ENCODE measurements around the gene BANF1.
A peak's percentile ranks its signal among the peaks of the same experiment; 100 is the strongest.
"Not testable (repeated sequence)": the region's sequence is repeated elsewhere in the genome, so short reads cannot be mapped to it uniquely, and the experiment has no call there.

BANF1 gene

DNA sequence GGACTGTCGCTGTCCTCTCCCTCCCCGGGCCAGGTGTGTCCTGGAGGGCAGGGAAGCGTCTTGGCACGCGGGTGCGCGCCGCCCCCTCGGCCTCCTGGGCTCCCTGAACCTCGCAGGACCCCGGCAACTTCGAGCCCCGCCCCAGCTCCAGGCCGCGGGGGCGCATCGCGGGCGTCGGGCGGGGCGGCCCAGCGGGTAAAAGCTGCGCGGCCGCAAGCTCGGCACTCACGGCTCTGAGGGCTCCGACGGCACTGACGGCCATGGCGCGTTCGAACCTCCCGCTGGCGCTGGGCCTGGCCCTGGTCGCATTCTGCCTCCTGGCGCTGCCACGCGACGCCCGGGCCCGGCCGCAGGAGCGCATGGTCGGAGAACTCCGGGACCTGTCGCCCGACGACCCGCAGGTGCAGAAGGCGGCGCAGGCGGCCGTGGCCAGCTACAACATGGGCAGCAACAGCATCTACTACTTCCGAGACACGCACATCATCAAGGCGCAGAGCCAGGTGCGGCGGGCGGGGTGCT, 9.5 kb downstream of the BANF1 start, which contains the start of gene CST6:
CST6 (plus strand) TSS at position 224 of the 519 bp plus-strand sequence; CDS start at position 261, 37 bp downstream.
- no peak for DNase-seq

DNA sequence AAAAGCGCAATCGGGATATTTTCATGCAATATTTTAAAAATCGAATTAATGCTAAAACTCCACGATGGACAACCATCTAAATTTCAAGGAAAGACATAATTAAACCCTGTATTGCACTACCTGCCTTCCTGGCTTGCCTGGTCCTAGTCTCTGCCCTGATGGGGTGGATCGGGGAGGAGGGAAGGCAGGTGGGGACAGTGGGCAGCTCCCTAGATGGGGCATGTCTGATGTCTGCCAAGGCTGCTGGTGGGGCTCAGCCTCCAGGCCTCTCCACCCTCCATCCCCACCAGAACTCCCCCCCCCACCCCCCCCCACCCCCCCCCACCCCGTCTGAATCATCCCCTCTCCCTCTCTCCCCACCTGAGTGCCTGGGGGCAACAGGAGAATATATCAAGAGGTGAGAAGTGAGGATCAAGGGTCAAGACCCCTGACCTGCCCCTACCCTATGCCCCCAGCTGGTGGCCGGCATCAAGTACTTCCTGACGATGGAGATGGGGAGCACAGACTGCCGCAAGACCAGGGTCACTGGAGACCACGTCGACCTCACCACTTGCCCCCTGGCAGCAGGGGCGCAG, 10.2 kb downstream of the BANF1 start:
- DNase-seq, result no peak

DNA sequence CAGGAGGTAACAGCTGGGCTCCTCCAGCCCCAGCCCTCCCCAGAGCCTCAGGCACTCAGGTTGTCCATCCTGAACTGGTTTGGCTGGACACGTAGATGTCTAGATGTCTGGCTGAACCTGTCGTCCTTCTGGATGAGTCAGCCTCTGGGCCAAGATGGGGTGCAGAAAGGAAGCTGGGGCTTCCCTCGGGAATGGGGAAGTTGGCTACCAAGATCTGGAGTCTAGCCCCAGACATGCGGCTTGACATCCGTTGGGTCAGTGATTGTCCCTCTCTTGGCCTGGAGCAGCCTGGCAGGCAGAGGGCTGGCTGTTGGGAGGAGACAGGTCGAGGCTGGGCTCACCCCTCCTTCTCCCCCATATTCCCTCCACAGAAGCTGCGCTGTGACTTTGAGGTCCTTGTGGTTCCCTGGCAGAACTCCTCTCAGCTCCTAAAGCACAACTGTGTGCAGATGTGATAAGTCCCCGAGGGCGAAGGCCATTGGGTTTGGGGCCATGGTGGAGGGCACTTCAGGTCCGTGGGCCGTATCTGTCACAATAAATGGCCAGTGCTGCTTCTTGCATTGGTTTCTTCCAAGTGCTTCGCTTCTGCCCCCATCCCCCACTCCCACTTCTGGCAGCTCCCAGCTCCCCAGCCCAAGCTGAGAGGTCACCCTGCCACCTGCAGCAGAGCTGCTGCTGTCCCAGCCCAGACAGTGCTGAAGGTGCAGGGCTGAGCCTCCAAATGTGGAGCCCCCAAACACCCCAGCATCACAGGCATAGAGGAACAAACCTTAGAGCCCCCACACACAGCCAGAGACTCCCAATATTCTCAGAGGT, 10.9 kb downstream of the BANF1 start:
- DNase-seq, result peak in 1 of 2 experiments; percentile 17

DNA sequence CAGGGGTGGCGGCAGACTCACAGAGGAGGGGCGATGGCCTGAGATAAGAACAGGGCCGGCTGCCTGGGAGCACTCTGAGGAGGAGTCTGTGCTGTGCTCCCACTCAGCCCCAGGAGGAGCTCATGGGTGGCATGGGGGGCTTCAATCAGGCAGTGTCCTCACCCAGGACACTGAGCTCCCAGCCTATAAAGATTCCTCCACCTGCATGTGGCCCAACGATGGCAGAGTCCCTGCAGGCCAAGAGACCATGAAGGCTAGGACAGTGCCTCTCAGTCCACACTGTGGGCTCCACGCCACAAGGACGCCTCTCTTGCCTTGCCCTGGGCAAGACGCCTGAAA, 11.4 kb downstream of the BANF1 start:
- no peak for DNase-seq

DNA sequence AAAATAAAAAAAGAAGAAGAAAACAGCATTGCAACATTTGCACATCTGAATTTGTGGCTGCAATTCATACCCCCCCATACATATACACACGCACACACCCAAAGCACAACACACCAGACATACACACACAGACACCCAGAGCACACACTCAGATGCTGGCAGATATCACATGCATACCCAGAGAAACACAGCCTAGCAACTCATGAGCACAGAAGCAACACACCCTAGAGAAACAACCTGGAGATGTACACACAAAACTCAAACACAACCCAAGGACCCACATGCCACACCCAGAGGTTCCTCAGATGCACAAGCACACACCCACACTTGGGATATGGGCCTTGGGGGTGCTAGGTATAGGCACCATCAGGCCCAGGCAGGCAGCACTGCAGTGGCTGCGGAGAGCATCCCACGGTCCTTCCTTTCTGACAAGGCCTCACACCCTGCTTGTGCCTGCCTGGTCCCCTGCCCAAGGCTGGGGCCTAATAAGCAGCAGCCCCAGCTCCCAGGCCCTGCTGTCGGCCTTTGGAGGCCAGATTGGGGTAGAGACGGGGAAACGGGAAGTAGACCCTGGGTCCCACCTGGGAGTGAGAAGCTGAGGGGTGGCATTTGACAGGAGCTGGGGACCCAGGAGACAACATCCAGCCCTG, 12.6 kb downstream of the BANF1 start:
- DNase-seq, result no peak

DNA sequence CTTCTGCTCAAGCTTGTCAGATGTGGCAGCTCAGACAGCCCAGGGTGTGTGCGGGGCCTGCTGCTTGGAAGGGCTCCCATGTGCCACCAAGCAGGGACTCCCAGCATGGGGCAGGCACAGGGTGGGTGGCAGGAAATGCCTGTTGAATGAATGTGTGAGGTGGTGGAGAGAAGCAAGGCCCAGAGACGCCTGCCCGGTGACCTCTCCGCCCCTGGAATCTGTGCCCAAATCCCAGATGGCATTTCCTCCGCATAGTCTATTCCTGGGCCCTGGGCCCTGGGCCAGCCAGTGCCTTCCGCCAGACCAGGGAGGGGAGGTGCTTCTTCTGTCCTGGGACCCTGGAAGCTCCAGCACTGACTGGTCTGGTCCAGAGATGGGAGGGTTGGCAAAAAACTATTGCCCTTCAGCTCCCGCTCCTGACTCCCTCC, 13.2 kb downstream of the BANF1 start:
- DNase-seq, result no peak

DNA sequence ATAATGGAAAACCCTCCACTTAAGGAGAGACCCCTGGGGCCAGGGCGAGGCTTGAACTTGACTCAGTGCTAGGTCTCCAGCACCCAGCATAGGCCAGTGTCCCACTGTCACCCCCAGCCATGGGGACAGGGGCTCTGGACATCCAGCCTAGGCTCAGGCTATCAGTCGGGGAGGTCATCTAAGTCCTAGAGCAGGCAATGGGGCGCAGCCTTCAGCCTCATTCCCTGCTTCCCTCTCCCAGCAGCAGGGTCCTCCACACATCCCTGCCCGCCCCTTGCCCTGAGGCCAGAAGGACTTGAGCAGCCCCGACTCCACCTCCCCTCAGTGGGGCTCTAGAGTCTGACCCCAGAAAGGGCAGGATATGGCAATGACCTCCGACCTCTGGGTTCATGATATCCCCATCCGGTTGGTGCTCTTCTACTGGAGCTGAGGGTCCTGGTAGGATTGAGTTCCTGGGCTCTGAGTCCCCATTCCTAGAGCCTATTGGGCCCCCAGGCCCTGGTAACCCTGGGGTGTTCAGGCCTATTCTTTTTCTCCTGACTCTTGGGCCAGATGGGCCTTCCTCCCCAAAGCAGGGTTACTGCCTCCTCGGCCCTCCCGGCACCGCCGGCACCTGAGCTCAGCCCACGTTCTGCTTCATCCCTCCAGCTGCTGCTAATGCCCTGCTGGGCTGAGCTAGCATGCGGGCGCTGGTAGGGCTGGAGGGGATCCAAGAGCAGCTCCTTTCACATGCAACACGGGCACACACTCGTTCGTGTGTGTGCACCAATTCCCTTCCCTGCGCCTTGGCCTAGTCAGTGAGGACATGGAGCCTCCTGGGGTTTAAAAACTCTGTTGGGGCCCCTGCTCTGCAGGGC, 13.9 kb downstream of the BANF1 start:
- DNase-seq, result no peak

DNA sequence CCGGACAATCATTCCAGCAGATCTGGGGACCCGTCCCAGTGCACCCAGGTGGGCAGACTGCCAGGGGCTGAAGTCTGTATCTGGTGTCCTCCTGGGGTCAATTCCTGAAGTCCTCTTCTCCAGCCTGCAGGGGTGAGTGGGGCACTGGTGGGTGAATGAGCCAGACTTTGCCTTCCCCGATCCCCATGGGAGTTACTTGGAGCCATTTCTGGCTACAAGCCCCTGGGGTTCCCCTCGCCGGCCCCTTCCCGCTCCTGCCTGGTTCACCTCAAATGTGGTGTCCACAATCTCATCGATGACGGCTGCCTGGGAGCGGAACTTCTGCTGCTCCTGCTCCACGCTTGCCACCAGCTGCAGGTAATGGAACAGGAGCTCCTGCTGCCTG, 14.5 kb downstream of the BANF1 start:
- no peak for DNase-seq

DNA sequence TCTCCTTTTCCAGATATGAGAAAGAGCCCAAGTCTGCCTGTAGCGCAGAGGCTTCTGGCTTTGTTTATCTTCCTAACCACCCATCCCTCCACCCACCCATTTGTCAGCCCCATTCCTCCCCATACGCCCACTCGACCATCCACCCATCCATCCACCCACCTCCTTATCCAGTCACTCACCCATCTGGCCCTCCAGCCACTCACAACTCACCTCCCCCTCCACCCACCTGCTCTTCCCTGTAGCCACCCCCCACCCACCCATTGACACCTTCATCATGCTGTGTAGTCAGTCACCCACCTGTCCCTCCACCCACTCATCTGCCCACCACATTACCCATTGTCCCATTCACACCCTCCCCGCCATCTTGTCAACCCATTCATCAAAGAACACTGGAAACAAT, 15.0 kb downstream of the BANF1 start:
- DNase-seq, result no peak

DNA sequence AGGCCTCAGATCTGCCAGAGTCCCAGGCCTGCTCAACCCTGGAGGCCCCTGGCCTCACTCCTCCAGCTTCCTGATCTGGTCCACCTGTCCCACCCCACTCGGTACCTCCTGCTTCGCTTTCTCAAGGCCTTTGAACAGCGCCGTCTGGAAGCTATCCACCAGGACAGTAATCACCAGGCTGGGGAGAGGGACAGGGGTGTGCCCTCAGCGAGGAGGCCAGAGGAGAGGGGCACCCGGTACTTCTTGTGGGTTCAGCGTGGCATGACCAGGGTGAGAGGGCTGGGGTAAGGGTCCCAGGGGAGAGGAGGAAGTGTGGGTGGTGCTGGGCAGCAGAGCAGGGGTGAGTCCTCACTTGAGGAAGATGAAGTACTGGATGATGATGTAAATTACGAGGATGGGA, 17.9 kb downstream of the BANF1 start:
- DNase-seq, result no peak

DNA sequence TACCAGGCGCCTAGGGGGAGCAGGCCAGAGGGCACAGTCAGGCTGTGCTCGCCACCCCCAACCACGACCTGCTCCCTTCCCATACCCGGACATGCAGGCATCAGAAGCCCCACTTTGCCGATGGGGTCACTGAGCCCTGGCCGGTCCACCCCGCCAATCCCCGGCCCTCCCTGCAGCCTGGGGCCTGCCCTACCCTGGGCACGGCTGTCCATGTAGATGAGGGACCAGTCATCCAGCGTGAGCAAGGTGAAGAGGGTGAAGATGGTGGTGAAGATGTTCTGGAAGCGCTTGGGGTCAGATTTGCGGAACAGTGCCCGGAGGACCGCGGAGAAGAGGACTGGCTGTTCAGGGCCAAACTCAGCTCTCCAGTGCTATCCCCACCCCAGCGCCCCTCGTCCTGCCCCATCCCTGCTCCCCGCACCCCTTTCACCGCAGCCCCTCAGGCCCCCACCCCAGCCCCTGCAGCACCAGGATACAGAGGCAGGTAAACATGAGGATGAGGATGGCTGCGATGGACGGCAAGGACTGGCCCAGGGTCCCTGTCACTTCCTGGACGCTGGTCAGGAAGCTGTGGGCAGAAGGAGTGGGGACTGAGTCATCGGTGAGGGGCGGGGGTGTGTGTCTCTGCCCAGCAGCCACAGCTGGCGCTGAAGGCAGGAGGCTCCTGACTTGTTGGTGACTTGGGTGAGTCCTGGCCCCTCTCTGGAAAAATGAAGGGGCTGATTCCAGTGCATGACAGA, 18.5 kb downstream of the BANF1 start:
- DNase-seq, result peak; percentile 30 to 39

DNA sequence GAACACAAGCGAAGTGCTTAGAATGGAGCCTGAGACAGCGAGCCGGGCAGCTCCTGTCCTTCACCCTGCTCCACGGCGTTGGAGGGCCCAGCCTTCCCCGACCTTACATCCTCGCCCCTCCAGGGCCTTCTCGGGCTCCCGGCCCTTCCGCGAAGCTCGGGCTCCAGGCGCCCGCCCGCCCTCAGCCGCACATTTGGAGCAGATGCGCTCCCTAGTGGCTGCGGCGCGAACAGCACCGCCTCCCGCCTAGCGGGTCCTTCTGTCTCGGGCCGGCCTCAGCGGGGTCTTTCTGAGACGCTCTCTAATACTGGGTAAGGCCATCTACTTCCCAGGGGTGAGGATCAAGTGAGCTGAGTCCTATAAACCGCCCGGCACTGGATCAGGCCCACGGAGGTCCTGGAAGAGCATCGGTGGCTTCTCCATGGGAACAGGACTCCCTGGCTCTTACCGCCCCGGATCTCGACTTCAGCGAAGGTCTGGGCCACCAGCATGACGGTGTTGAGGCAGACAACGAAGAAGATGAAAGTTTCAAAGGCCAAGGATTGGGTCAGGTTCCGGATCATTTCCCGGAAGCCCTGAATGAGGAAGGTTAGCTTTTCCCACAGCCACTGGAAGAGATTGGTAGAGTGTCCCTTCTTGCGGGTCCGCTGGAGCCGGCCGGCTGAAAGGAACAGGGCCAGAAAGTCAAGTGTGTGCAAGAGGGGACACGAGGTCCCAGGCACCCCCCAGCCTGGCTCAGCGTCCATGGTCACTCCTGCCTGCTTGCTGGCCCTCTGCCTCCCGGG, 20.3 kb downstream of the BANF1 start:
- peak; percentile 61 to 62 for DNase-seq

DNA sequence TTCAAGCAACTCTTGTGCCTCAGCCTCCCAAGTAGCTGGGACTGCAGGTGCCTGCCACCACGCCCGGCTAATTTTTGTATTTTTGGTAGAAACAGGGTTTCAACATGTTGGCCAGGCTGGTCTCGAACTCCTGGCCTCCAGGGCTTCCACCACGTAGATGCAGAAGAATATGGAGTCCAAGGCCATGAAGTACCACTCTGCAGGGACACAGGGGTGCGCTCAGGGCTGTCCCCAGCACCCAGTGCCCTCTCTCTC, 20.8 kb downstream of the BANF1 start:
- not testable (repeated sequence) for DNase-seq

DNA sequence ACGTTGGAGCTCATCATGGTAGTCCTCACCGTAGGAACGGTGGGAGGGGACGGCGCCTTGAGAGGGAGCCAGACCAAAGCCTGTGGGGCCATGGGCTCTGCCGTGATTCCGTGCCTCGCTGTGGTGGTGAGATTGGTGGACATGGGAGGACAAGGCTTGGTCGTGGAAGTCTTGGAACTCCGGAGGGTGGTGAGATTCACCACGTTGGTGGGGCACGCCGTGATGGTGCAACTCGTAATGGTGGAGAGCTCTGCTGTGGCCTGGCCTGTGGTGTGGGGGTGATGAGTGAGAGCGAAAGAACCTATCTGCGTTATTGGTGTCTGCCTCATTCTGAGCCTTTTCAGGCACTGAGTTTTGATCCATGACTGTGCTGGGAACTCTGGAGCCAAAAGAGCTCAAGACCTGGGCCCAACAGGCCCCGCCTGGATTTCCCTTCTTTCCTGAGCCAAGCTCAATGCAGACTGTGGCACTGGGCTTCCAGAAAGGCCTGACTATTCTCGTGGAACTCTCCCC, 23.8 kb downstream of the BANF1 start, which contains the start of gene CATSPER1:
CATSPER1 (minus strand) TSS at position 463 of the 513 bp plus-strand sequence; CDS start at position 363, 100 bp downstream.
- no peak for DNase-seq

DNA sequence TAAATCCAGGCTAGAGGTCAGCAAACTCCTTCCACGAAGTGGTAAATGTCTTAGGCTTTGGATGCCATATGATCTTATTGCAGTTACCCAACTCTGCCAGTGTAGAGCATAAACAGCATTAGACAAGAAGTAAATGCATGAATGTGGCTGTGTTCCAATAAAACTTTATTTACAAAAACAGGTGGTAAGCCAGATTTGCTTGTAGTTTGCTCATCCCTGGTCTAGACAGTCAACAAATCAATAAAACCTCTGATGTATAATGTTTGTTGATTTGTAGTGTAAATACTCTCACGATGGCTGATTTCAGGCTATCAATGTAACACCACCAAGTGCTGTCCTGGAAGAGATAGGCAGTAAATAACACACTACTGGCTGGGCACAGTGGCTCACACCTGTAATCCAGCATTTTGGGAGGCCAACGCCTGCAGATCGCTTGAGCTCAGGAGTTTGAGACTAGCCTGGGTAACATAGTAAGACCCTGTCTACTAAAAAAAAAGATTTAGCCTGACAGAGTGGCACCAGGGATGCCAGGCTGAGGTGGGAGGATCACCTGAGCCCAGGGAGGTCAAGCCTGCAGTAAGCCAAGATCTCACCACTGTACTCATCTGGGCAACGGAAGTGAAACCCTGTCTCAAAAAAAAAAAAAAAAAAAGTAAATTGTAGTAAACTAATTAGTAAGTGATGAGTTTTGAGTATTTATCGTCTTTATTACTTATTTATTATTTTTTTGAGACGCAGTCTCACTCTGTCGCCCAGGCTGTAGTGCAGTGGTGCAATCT, 30.8 kb downstream of the BANF1 start:
- DNase-seq, result no peak

DNA sequence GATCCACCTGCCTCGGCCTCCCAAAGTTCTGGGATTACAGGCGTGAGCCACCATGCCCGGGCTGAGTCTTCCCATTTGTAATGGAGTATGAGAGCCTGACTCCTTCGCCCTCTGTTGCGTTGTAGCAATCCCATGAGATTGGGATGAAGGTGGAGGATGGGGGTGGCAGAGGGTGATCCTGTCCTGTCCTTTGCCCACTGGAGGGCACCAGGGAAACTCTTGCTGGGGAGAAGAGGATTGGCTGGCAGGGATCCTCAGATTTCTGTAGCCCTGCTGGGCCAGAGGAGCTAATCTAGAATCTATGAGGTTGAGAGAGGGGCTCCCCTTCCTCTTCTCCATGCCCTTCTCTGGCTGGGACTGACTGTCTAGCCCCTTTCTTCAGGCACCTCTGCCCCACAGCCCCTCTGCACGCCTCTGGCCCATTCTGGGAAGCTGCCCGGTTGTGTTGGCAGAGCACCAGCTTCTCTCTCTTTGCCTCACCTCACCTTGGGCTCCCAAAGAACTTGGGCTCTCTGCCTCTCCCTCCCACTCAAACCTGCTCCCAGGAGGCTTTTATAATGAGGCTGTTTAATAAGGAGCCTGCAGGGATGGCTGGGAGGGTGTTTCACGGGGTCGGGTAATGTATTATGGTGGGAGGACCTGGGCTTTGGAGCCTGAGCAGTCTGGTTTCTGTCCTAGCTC, 33.5 kb downstream of the BANF1 start:
- DNase-seq, result no peak

DNA sequence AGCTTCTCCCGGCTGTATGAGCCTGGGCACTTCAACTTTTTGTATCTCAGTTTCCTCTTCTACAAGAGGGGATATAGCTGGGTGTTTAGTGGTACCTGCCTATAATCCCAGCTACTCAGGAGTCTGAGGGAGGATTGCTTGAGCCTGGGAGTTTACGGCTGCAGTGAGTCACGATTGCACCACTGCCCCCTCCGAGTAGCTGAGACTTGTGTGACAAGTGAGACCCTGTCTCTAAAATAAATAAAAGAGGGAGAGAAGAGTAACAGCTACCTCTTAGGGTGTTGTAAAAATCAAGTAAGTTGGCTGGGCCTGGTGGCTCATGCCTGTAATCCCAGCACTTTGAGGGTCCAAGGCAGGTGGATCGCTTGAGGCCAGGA, 34.0 kb downstream of the BANF1 start:
- DNase-seq, result no peak

DNA sequence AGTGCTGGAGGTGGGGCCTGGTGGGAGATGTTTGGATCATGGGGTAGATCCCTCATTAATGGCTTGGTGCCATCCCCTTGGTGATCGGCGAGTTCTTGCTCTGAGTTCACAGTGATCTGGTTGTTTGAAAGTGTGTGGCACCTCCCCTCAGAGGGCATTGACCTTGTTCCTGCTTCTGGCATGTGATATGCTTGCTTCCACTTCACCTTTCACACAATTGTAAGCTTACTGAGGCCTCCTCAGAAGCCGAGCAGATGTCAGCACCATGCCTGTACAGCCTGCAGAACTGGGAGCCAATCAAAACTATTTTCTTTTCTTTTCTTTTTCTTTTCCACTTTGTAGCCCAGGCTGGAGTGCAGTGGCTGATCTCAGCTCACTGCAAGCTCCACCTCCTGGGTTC, 35.0 kb downstream of the BANF1 start:
- no peak for DNase-seq

DNA sequence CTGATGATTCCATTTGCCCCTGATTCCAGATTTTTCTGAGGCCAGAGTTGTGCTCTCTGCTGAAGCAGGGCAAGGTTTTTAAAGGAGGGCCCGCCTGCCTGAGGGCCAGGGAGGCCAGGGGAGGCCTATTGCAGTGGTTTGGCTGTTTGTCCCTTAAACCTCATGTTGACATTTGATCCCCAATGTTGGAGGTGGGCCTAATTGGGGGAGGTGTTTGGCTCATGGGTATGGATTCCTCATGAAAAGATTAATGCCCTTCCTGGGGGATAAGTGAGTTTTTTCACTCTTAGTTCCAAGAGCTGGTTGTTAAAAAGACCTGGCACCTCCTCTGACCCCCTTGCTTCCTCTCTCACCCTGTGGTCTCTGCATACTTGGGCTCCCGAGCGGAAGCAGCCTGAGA, 37.5 kb downstream of the BANF1 start:
- DNase-seq, result no peak
